Mesodermal cell (in vitro differentiated cells): ENCODE results near the gene CMTM2.
"Not testable (repeated sequence)": the region's sequence is repeated elsewhere in the genome, so short reads cannot be mapped to it uniquely, and the experiment has no call there.

Source experiments
- H3K27ac ChIP-seq: 2 replicates; pipeline ENCODE4 v1.7.0; 2013; ENCODE audit warnings: mild to moderate bottlenecking, low read depth, low read length, moderate library complexity; ENCODE audit not compliant: severe bottlenecking
- H3K36me3 ChIP-seq: 2 replicates; pipeline ENCODE4 v1.7.1; 2013; ENCODE audit warnings: mild to moderate bottlenecking, low read length, moderate library complexity; ENCODE audit not compliant: control insufficient read depth, insufficient read depth
- H3K4me1 ChIP-seq: one replicate; pipeline ENCODE4 v1.7.1; 2013; ENCODE audit warnings: mild to moderate bottlenecking, low read length; ENCODE audit not compliant: insufficient read depth, control insufficient read depth, poor library complexity, severe bottlenecking
- H3K4me3 ChIP-seq: 2 replicates; pipeline ENCODE4 v1.7.0; 2013; ENCODE audit warnings: low read length, control low read depth, mild to moderate bottlenecking; ENCODE audit not compliant: insufficient read depth, poor library complexity, severe bottlenecking; ENCODE audit errors: extremely low read depth
- H3K9me3 ChIP-seq: 2 replicates; pipeline ENCODE4 v1.7.1; 2013; ENCODE audit warnings: mild to moderate bottlenecking, low read length, moderate library complexity; ENCODE audit not compliant: control insufficient read depth
- WGBS, 2 experiments: methylation state at CpG; one replicate each; pipeline ENCODE4 v1.1.5; 2013; ENCODE audit warnings: missing lambda C conversion rate in 2 of 2; ENCODE audit not compliant: insufficient coverage in 2 of 2; 5-methylcytosine and 5-hydroxymethylcytosine counted together

CMTM2 gene

DNA sequence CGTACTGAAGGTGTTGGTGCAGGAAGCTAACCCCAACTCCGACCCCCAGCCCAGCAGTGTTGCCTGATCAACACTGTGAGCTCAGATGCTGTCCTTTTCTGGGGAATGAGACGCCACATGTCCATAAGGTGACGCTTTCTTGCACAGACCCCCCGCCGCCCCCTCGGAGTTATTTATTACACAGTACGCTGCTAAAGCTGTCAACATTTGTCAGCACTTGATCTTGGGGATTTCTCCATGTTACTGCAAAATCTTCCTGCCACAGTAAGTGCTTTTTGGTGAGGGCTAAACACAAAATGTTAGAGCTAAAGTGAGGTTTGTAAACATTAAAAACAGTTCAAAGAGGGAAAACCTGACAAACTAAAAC is 41.1 kb downstream of the CMTM2 start:
- WGBS, 2 experiments: 80 to 82% methylated on average over 7 to 8 of the region's 8 CpGs
- peak overlapping the region; percentile 13 for H3K27ac ChIP-seq
- H3K4me3 ChIP-seq: no peak overlapping the region
- no peaks in the 10 kb centered on the region for H3K9me3 ChIP-seq
- peaks cover 7% of the 10 kb centered on the region for H3K36me3 ChIP-seq
- H3K4me1 ChIP-seq: peaks cover 29% of the 10 kb centered on the region

DNA sequence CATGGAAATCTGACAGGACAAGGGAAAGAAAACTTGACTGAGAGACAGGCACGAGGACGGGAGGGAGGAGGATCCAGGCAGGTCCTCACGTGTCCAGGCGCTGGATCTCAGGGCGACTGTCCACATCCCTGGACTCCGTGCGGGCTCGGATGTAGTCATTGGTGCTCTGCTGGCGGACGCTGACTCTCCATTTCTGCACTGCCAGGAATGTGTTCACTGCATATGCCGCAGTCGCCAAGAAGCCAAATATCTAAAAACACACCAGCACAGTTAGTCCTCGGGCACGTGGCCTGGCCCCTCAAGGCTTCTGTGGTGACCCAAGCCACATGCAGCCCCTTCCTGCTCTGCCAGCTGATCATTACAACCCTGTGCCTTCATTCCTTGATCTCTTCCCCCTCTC is 42.7 kb downstream of the CMTM2 start:
- no peak overlapping the region for H3K27ac ChIP-seq
- H3K4me3 ChIP-seq: no peak overlapping the region
- 94 to 95% methylated on average over 14 of the region's 14 CpGs for WGBS, 2 experiments
- peaks cover 20% of the 10 kb centered on the region for H3K4me1 ChIP-seq
- H3K9me3 ChIP-seq: no peaks in the 10 kb centered on the region
- peaks cover 4% of the 10 kb centered on the region for H3K36me3 ChIP-seq

DNA sequence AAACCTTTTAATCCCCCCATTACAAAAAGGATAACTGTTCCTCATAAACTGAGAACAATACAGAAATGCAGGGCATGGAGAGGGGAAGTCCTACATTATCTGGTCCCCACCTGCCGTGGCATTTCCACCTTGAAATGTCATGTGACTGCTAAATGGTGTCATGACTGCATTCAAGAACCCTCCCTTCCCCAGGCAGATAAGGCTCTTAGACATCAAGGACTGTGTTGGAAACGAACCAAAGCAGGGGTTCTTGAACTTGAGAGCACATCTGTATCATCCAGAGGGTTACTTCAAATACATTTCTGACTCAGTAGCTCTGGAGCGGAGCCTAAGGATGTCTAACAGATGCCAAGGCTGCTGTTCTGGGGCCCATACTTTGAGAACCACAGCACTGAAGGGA is 43.6 kb downstream of the CMTM2 start:
- H3K4me3 ChIP-seq: no peak overlapping the region
- no peaks in the 10 kb centered on the region for H3K9me3 ChIP-seq
- no peak overlapping the region for H3K27ac ChIP-seq
- WGBS, 2 experiments: 87 to 100% methylated on average over 2 to 3 of the region's 3 CpGs
- H3K4me1 ChIP-seq: peaks cover 20% of the 10 kb centered on the region
- peaks cover 4% of the 10 kb centered on the region for H3K36me3 ChIP-seq

DNA sequence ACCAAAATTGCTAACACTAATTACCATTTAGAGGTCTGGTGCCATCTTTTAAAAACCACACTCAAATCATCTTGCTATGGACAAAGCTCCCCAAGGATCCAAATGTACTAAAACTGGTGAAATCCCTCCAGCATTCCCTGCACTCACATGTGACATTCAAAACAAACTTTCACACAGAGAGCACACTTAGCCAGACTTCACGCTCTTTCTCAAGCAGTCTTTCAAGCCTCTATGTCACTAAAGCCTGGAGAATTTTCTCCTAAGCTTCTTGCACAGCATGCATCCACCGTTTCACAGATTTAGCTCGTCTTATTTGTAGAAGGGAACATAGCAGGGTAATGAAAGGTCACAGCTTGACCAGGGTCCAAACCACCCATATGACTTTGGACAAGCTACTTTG is 44.5 kb downstream of the CMTM2 start:
- Histone ChIP-seq H3K27ac (no peak overlapping the region), H3K4me3 (no peak overlapping the region), H3K36me3 (peaks cover 2% of the 10 kb centered on the region), H3K4me1 (peaks cover 12% of the 10 kb centered on the region), H3K9me3 (no peaks in the 10 kb centered on the region)
- 88 to 97% methylated on average over 2 to 3 of the region's 3 CpGs for WGBS, 2 experiments

DNA sequence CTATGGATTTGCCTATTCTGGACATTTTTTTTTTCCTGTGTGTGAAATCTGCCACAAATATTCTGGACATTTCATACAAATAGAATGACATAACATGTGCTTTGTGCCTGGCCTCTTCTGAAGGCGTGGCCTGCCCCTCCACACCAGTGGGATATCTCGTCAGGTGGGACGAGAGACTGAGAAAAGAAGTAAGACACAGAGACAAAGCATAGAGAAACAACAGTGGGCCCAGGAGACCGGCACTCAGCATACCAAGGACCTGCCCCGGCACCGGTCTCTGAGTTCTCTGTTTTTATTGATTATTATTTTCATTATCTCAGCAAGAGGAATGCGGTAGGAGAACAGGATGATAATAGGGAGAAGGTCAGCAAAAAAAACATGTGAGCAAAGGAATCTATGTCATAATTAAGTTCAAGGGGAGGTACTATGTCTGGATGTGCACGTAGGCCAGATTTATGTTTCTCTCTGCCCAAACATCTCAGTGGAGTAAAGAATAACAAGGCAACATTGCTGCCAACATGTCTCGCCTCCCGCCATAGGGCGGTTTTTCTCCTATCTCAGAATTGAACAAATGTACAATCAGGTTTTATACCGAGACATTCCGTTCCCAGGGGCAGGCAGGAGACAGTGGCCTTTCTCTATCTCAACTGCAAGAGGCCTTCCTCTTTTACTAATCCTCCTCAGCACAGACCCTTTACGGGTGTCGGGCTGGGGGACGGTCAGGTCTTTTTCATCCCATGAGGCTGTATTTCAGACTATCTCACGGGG is 48.5 kb downstream of the CMTM2 start:
- not testable (repeated sequence) for H3K4me1 ChIP-seq, H3K27ac ChIP-seq, H3K4me3 ChIP-seq, H3K9me3 ChIP-seq, H3K36me3 ChIP-seq
- 94 to 96% methylated on average over 11 to 12 of the region's 17 CpGs for WGBS, 2 experiments

DNA sequence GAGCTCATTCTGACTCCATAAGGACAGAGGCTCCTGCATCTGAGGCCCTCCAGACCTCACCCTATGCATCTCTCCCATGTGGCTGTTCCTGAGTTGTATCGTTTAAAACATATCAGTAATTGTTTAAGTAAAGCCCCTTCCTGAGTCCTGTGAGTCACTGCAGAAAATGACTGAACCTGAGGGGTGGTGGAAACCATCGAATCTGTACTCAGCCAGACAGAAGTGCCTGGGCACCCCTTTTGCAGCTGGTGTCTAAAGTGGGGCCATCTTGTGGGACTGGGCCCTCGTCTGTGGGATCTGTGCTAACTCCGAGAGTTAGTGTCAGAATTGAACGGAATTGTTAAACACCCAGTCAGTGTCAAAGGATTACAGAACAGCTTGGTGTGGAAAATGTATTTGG is 50.6 kb downstream of the CMTM2 start:
- Histone ChIP-seq H3K4me1 (no peaks in the 10 kb centered on the region), H3K36me3 (no peaks in the 10 kb centered on the region), H3K27ac (no peak overlapping the region), H3K9me3 (no peaks in the 10 kb centered on the region), H3K4me3 (no peak overlapping the region)
- 92 to 96% methylated on average over 2 to 3 of the region's 5 CpGs for WGBS, 2 experiments

DNA sequence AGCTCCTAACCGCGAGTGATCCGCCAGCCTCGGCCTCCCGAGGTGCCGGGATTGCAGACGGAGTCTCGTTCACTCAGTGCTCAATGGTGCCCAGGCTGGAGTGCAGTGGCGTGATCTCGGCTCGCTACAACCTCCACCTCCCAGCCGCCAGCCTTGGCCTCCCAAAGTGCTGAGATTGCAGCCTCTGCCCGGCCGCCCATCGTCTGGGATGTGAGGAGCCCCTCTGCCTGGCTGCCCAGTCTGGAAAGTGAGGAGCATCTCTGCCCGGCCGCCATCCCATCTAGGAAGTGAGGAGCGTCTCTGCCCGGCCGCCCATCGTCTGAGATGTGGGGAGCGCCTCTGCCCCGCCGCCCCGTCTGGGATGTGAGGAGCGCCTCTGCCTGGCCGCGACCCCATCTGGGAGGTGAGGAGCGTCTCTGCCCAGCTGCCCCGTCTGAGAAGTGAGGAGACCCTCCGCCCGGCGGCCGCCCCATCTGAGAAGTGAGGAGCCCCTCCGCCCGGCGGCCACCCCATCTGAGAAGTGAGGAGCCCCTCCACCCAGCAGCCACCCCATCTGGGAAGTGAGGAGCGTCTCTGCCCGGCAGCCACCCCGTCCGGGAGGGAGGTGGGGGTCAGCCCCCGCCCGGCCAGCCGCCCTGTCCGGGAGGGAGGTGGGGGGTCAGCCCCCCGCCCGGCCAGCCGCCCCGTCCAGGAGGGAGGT is 51.4 kb downstream of the CMTM2 start:
- H3K27ac ChIP-seq, H3K4me3 ChIP-seq, H3K36me3 ChIP-seq, H3K9me3 ChIP-seq, H3K4me1 ChIP-seq: not testable (repeated sequence)
- WGBS, 2 experiments: 80 to 100% methylated on average over 1 to 3 of the region's 49 CpGs

DNA sequence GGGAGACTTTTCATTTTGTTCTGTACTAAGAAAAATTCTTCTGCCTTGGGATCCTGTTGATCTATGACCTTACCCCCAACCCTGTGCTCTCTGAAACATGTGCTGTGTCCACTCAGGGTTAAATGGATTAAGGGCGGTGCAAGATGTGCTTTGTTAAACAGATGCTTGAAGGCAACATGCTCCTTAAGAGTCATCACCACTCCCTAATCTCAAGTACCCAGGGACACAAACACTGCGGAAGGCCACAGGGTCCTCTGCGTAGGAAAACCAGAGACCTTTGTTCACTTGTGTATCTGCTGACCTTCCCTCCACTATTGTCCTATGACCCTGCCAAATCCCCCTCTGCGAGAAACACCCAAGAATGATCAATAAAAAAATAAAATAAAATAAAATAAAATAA is 52.3 kb downstream of the CMTM2 start:
- H3K27ac ChIP-seq, H3K4me3 ChIP-seq, H3K9me3 ChIP-seq, H3K4me1 ChIP-seq, H3K36me3 ChIP-seq: not testable (repeated sequence)
- WGBS, 2 experiments: no CpG with 5 or more reads among the region's 4 CpGs

DNA sequence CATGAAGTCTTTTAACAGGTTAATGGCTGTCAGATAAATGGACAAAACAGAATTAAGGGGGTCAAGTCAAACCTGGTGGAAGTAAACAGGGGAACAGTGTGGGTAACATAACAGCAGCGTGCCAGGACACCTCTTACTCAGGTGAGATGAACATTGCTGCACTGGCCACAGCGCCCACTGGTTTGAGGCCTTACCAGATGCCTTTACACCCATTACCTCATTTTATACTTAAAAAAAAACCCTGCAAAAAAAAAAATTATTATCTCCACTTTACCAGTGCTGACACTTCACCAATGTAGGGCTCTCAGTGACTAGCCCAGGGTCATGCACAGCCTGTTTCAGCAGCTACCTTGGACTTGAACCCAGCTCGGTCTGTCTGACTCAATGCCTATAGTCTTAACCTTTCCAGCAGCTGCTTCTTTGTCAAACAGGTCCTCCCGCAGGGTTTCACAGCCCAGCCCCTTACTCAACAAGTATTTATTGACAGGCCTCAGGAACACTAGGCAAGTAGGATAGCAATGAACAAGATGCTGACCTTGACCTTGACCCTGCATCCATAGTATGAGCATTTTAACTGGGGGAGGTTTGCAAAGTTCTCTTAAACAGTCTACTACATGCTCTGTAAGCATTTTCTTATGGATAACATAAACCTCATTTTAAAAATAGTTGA is 55.4 kb downstream of the CMTM2 start:
- WGBS, 2 experiments: 85 to 95% methylated on average over 3 to 4 of the region's 4 CpGs
- H3K4me3 ChIP-seq: no peak overlapping the region

DNA sequence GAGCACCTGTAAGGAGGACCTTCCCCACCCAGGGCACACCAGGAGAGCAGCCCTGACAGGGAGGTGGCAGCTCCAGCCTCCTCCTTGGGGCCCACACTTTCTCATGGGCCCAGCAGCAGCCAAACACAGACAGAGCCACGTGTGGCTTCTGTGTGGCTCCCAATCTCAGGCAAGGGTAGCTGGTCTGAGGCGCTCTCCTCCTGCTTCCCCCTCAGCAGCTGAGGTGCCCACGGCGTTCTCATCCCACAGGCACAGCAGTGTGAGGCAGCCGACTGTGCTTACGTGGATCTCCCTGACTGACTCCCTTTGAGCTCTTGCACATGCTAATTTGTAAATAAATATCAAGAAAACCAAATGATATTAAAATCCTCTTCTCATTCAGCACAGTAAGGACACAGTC is 56.1 kb downstream of the CMTM2 start:
- no peak overlapping the region for H3K4me3 ChIP-seq
- no peaks in the 10 kb centered on the region for H3K4me1 ChIP-seq
- H3K36me3 ChIP-seq: no peaks in the 10 kb centered on the region
- no peak overlapping the region for H3K27ac ChIP-seq
- no peaks in the 10 kb centered on the region for H3K9me3 ChIP-seq
- 58 to 82% methylated on average over 2 to 4 of the region's 6 CpGs for WGBS, 2 experiments

More for the DNA sequence above, 55.4 kb downstream of the CMTM2 start:
- H3K9me3 ChIP-seq: no peaks in the 10 kb centered on the region
- no peak overlapping the region for H3K27ac ChIP-seq
- H3K36me3 ChIP-seq: no peaks in the 10 kb centered on the region
- no peaks in the 10 kb centered on the region for H3K4me1 ChIP-seq

DNA sequence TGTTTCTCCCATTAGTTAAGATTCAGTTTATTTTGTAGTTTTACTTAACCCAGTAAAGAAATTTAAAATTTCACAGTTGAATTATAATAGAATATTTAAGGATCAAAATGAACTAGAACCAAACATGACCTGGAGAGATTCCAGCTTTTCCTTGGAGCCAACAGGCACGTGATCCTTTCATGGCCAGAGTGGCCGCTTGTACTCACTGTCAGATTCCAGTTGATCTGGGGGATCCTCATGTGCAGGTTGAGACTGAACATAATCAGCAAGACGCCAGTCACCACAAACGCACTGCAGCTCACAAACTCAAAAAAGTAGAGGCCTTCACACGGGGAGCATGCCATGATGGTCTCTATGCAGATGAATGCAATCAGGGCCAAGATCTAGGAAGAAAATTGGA is 56.9 kb downstream of the CMTM2 start:
- Histone ChIP-seq H3K4me3 (no peak overlapping the region), H3K36me3 (no peaks in the 10 kb centered on the region), H3K4me1 (no peaks in the 10 kb centered on the region), H3K9me3 (no peaks in the 10 kb centered on the region), H3K27ac (no peak overlapping the region)
- WGBS, 2 experiments: 88 to 100% methylated on average over 5 of the region's 5 CpGs
